GM12874 (cell line): Measurements from ENCODE around the gene GTF2F1.

Experiments
- TF ChIP-seq, protein P1 (sequence below): IDR thresholded peaks from 2 replicates; pipeline ENCODE4 v1.5.1; 2011; ENCODE audit warnings: low read depth, mild to moderate bottlenecking, control low read depth, low read length, moderate library complexity; ENCODE audit not compliant: insufficient read depth

Gene GTF2F1

DNA sequence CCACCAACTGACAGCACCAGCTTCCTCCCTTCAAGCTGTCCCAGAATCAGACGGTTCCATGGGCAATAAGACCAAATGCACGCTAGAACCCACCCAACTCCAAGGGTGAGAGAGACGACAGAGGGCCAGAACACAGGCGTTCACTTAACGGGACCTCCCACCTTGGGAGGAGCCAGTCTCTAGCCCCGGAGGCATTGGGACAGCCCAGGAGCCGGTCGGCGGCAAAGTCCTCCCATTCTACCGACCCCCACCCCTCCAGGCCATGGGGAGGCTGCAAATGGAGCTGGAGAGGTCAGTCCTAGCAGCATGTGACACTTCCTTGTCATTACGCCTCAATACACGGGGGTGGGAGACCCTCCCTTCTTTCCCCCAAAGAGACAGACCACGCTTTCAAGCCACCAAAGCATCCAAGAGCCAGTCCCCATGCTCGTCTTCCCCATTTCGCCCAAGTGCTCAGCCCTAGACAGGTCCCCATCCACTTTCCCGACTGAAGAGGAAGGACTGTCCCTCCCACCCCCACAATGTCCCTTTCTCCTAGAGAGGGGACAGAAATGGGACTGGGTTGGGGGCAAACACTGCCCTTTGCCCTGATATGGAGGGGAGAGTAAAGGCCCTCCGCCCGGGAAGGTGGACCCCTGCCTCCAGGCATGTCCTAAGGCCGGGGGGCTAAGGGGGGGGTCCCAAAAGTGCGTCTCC is 30.7 kb upstream of the GTF2F1 start:
- TF ChIP-seq, protein P1, sequence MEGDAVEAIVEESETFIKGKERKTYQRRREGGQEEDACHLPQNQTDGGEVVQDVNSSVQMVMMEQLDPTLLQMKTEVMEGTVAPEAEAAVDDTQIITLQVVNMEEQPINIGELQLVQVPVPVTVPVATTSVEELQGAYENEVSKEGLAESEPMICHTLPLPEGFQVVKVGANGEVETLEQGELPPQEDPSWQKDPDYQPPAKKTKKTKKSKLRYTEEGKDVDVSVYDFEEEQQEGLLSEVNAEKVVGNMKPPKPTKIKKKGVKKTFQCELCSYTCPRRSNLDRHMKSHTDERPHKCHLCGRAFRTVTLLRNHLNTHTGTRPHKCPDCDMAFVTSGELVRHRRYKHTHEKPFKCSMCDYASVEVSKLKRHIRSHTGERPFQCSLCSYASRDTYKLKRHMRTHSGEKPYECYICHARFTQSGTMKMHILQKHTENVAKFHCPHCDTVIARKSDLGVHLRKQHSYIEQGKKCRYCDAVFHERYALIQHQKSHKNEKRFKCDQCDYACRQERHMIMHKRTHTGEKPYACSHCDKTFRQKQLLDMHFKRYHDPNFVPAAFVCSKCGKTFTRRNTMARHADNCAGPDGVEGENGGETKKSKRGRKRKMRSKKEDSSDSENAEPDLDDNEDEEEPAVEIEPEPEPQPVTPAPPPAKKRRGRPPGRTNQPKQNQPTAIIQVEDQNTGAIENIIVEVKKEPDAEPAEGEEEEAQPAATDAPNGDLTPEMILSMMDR = no peak

DNA sequence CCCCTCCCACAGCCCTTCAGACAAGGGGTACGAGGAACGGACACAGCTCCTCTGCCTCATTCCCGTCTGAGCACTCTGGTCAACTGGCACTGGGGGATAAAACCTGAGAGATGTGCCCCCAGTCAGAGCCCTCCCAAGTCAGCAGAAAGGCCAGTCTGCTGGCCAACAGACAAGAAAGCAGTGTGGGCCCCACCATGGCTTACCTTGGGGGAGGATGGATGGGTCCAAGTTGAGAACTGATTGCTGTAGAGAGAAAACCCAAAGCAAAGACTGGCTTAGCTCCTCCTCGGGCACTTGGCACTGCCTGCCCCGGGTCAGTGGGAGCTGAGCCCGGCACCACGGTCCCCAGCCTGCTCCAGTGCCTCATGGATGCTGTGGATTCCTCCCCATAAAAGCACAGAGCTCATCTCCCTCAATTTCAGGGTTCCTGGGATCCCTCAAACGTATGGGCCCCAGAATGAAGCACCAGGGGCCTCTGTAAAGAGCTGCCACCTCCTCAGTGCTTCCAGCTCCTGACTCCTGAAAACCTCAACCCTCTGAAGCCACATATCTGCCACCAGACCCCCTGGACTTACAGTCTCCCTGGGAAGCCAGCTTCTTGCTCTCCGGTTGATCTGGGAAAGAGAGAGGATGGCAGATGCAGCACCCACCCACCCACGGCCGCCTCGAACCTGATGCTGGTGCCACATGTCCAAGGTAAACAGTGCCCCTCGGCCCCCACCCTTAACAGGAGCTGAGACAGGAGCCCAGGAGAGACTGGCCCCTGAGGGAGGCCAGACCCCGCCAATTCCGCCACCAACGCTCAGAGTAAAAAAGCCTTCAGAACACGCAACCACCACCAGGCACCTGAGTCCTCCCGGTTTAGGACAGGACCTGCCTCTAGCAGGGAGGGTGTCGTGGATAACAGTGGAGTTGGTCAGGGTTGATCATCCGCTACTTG is 28.4 kb upstream of the GTF2F1 start:
- TF ChIP-seq, protein P1 = no peak

- TF ChIP-seq, protein P1 = no peak
Measured at GRCh38 chr19:6418562-6418932, 25.6 kb upstream of the GTF2F1 start.

DNA sequence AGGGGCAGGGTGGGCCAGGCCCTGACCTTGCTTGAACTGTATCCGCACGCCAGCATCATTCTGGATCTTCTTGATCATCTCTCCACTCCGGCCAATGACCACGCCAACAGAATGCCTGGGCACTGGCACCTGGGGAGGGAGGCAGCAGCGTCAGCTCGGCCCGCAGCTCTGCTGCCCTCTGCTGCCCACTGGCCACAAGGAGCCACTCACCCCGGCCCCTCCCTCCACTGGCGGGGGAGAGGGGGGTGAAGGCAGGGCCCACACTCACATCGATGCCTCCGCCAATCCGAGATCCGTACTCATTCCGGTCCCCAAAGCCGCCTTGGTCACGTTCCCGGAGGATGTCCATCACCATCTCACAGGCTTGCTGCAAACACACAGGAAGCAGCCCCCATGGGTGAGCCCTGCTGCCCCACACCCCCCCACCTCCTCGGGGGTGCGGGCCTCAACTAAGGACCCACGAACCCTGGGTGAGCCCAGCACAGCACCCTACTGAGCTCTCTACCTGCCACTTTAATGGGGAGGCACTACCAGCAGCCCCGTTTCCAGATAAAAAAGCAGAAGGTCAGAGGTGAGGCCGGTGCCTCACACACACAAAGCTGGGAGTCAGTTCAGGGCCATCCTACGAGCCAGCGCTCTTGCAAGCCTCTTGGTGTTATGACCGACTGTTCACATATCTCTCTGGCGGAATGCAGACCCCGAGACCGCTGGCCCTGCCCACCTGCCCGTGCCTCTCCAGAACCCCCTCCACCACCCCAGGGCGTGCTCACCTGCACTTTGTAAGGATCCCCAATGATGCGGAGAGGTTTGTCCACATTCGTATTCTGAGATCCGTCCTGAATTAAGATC is 25.0 kb upstream of the GTF2F1 start:
- TF ChIP-seq, protein P1 = no peak

DNA sequence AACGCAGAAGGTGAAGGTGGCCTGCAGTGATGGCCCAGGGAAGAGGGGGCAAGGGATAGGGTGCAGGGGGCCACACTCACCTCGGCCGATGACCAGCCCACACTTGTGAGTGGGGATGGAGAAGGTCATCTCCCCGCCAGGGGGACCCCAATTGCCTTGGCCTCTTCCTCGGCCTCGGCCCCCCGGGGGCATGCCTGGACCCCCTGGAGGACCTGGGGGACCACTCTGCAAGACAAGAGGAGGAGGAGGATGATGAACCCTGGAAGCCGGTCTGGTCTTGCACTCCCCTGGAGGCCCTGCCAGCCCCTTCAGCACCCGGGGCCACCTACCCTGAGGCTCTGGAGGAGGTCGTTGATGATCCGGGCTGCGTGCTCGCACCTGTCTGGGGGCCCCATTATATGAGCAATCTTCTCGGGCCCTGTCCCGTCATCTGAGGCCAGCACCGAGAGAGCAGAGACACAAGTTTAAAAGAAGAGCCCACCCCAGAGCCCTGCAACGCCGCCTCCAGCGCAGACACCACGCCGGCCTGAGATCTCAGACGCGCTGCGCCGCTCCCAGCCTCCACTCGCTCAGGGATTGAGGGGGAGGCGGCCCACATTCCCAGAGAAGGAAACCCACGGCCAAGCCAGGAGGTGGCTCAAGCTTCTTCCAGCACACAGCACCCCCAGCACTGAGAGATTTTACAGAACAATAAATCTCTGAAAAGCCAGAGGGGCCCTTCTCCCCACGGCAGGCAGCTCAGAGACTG is 23.9 kb upstream of the GTF2F1 start:
- TF ChIP-seq, protein P1 = no peak

GRCh38 chr19:6415591-6416190 is 22.7 kb upstream of the GTF2F1 start:
- TF ChIP-seq, protein P1 = no peak
